ENCODE measurements around the gene PITPNM3.

GRCh38 chr17:6470751-6471521 is 85.4 kb downstream of the PITPNM3 start:
- no peak for TF ChIP-seq ARNTL (CRISPR knock-in tag; IDR thresholded peaks at IDR 0.05; ENCODE audit: borderline replicate concordance, low read depth)
- TF ChIP-seq ZFP3 (CRISPR knock-in tag; IDR thresholded peaks at IDR 0.05) = no peak
- TF ChIP-seq TOX (CRISPR knock-in tag; IDR thresholded peaks at IDR 0.05; ENCODE audit: borderline replicate concordance) = no peak
- TF ChIP-seq ZNF70 (CRISPR knock-in tag; IDR thresholded peaks at IDR 0.05) = no peak
- TF ChIP-seq PATZ1 (CRISPR knock-in tag; IDR thresholded peaks at IDR 0.05; ENCODE audit: borderline replicate concordance) = no peak
- no peak for TF ChIP-seq CSDC2 (CRISPR knock-in tag; IDR thresholded peaks at IDR 0.05)
- TF ChIP-seq PPARA (CRISPR knock-in tag; IDR thresholded peaks at IDR 0.05; ENCODE audit: borderline replicate concordance) = no peak
- TF ChIP-seq POU6F1 (CRISPR knock-in tag; IDR thresholded peaks at IDR 0.05; ENCODE audit: borderline replicate concordance, low read depth) = no peak
- no peak for TF ChIP-seq GLIS3 (CRISPR knock-in tag; IDR thresholded peaks at IDR 0.05)
- TF ChIP-seq BACH2 (CRISPR knock-in tag; IDR thresholded peaks at IDR 0.05; ENCODE audit: borderline replicate concordance) = no peak

Data from SK-N-SH treated with all-trans-retinoic acid at 6 μM for 48 hours (cell line).